Stimulated activated naive CD4-positive, alpha-beta T cell (primary cell): ENCODE results near the gene SIRPB2.

Experiments used
- DNase-seq, 6 experiments: peaks; one replicate each; lab custom pipeline; 2025; lab: John Stamatoyannopoulos, UW

Gene SIRPB2

GRCh38 chr20:1471242-1471641 is 20.0 kb downstream of the SIRPB2 start:
- no peak for DNase-seq

DNA sequence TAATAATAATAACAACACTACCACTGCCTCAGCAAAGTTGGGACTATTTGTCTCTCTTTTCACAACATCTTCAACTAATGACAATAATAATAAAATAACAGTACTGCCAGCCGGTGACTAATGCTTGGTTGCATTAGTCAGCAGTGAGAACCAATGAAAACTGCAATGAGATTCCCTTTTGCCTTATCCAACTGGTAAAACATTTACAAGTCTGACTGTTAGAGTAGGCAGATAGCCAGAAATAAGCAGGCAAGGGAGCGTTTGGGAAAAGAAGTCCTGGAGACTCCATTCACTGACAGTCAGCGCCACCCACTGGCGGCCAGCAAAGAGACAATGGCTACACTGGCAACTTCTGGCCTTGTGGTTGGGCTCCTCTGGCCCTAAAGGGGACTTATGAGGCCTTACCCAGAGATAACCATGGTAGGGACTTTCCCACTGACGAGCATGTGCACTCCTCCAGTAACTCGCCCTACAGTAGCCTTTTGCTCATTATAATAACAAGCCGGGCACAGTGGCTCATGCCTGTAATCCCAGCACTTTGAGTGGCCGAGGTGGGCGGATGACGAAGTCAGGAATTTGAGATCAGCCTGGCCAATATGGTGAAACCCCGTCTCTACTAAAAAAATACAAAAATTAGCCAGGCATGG is 21.2 kb downstream of the SIRPB2 start:
- DNase-seq, result no peak

- DNase-seq, result no peak
These were observed 21.8 kb downstream of the SIRPB2 start for GRCh38 chr20:1469306-1469905.

GRCh38 chr20:1468117-1468624 is 23.0 kb downstream of the SIRPB2 start:
- peak in 1 of 6 experiments; percentile 25 for DNase-seq

DNA sequence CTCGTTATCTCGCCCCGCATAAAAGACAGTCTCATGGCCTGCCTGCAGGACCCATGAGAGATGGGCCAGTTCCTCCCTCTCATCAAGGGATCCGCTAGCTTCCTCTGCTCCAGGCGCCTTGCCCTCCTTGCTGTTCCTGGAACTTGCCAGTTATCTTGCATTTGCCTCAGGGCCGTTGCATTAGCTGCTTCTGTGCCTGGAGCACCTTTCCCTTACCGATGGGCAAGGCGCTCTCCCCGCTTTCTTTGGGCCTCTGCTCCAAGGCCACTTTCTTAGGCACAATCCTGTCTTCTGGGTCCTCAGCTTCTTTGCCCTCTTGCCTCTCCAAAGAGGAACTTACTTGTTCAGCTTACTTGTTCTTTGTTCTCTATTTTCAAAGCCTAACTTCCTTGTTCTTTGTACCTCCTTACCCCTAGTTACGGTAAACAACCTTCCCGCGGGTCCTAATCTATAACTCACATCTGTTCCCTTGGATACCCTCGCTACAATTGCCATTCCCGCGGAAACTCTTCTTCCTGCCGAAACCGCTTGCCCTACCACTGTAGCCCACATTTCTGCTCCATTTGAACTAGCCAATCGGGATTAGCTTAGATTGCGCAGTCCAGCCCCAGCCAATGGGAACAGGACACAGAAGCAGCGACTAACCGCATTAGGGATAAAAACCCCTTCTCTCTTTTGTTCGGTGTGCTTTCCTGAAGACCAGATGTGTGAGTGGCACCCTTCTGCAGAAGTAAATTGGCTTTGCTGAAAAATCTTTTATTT is 23.7 kb downstream of the SIRPB2 start:
- peak in 2 of 6 experiments; percentile 5 to 25 for DNase-seq

GRCh38 chr20:1467082-1467354 is 24.2 kb downstream of the SIRPB2 start:
- DNase-seq, result no peak

GRCh38 chr20:1466211-1467081 is 24.8 kb downstream of the SIRPB2 start, which contains the start of gene NSFL1C:
Gene NSFL1C, minus strand, starts transcription at chr20:1466849. Its CDS starts 25 bp downstream, at chr20:1466824.
- DNase-seq, result peak; percentile 93 to 97 (median 96)

DNA sequence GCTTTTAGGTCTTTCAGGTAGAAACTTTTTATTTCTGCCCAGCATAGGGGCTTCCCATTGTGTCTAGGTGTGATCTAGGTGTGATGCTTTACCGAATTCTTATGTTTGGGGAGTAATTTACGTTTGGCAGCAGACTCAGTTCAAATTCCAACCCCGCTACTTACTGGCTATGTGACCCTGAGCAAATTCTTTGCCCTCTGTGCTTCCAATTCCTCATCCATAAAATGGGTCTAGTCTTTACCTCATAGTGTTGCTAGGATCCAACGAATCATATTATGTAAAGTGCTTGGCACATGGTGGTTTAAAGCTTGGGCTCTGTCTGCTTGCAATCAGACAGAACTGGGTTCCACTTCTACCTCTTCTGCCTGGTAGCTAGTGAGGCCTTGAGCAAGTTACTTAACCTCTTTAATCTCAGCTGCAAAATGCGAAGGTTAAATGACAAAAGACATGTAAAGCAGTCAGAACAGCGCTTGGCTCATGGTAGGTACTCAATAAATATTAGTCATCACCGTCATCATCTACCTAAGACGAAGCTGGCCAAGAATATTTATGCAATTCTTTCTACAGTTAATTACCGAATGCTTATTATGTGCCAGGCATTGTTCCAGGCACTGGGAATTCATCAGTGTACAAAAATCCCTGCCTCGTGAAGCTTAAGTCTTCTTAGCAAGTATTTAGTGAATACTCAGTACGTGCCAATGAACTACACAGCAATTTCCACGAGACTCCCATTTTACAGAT is 25.6 kb downstream of the SIRPB2 start:
- no peak for DNase-seq

GRCh38 chr20:1463971-1464570 is 27.1 kb downstream of the SIRPB2 start:
- no peak for DNase-seq

- DNase-seq, result no peak
These were observed 28.4 kb downstream of the SIRPB2 start for GRCh38 chr20:1462834-1463233.

DNA sequence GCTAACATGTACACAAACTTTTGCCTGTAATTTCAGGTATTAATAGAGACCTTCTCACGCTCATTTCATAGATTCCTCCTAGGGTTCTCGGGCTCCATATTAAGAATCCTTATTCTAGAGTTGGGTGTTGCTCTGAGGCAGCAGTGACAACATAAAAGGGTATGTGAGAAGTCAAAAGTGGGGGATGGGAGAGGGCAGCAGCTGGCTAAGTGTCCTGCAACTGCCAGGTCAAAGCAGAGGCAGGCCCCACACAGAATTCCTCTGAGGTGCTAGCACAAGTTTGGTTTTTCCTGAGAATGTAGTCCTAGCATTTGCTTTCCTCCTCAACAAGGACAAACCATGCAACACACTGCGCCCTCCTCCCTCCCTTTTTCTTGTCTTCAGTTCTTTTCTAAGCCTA is 29.2 kb downstream of the SIRPB2 start:
- no peak for DNase-seq

DNA sequence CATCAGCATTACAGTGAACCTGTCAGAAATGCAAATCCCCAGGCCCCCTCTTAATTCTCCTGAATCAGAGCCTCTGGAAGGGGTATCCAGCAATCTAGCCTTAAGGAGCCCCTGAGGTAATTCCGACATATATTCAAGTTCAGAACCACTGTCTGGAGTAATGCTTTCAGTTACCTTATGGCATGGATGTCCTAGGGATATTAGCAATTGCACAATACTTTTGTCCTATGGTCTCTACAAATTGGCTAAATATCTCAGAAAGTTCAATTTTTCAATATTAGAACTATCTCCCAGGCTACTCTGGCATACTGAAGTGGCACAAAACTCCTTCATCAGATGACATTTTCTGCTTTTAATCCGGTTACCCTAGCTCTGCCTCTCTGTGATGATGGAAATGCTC is 30.9 kb downstream of the SIRPB2 start:
- DNase-seq, result no peak

GRCh38 chr20:1457992-1458391 is 33.2 kb downstream of the SIRPB2 start:
- DNase-seq, result no peak

- no peak for DNase-seq
These were observed 34.9 kb downstream of the SIRPB2 start for GRCh38 chr20:1456300-1456699.

- no peak for DNase-seq
These were observed 40.2 kb downstream of the SIRPB2 start for GRCh38 chr20:1450926-1451491.

GRCh38 chr20:1449370-1449769 is 41.9 kb downstream of the SIRPB2 start:
- no peak for DNase-seq

DNA sequence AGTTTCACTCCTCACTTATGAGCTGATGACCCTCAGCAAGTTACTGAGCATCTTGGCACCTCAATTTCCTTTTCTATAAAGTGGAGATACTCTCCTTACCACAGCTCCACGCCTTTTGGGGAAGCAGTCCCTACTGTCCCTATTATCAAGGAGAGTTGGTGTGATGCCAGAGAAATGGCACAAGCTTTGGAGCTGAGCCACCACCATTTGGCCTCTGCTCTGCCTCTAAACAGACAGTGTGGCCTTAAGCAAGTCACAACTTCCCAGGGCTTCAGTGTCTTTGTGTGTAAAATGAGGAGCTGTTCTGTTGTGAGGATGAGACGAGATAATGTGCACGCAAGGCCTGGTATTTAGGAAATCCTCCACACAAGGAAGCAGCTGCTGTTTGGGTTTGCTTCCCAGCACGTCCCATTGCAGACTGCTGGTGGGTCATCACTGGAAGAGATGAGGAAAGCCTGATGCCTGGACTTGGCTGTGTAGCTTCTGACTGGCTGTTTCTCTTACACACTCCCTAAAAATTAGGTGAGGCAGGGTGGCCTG is 43.1 kb downstream of the SIRPB2 start:
- DNase-seq, result no peak

DNA sequence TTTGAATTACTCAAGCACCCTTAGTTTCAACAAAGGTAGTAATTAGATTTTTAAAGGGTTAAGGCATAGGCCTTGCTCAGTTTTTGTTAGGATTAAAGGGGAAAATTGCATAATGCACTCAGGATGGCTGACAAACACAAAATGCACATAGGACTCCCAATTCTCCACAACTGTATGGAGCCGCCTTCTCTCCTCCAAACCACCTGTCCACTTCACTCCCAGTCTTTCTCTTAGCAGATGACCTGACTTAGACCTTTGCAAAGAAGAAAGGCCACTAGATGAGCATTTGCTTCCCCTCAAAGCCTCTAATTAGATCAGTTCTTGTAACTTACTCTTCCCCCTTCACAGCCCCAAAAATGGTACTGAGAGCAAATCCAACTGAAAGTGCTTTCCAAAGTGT is 44.7 kb downstream of the SIRPB2 start:
- no peak for DNase-seq

DNA sequence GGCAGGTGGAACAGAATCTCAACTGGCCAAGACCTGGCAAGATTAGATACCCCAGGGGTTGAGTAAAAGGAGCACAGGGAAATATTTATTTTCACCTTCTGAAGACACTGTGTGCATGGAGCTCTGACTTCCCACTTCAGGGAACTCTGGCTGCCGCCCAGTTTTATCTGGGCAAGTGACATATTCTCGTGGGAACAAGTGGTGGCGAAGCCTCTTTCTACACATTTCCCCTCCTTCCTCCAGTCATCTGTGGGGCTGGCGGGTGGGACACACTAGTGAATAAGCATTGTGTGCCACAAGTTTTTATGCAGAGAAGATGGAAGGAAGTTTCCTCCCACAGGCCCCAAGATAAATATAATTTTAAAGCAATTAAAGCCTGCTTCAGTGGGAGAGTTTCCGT is 48.1 kb downstream of the SIRPB2 start:
- DNase-seq, result no peak

GRCh38 chr20:1442304-1442703 is 48.9 kb downstream of the SIRPB2 start:
- no peak for DNase-seq
